ENCODE results near the gene MNAT1. TPM values are rescaled to one million over a fixed set of nuclear protein-coding genes. Genes with fewer than 3 reads are reported as not detected.

Gene MNAT1
- total RNA-seq, 1 donor from 2014 or later, result 114 TPM

GRCh38 chr14:60732840-60733483, 1.6 kb upstream of the MNAT1 start:
- H3K36me3 ChIP-seq, result no peaks in the 10 kb centered on the region
- Mint-ChIP-seq H3K4me1 (peaks cover 17% of the 10 kb centered on the region), H3K27ac (no peak overlapping the region), H3K27me3 (ENCODE audit: insufficient read depth, low read depth) (no peaks in the 10 kb centered on the region), H3K9me3 (no peaks in the 10 kb centered on the region), H3K36me3 (no peaks in the 10 kb centered on the region), H3K4me3 (no peak overlapping the region)
- H3K27me3 ChIP-seq, result peaks cover 10% of the 10 kb centered on the region
- H3K79me2 ChIP-seq (ENCODE audit: low read depth), result peaks cover 34% of the 10 kb centered on the region
- H3F3A ChIP-seq (ENCODE audit: low read depth), result peaks cover 6% of the 10 kb centered on the region
- peaks cover 11% of the 10 kb centered on the region for H3K4me1 ChIP-seq
- DNase-seq (ENCODE audit: low spot score), result no peak
- TF ChIP-seq EZH2phosphoT487 (IDR thresholded peaks at IDR 0.05) (no peak), EZH2 (IDR thresholded peaks at IDR 0.05) (no peak)
- no peak overlapping the region for H3K4me2 ChIP-seq
- H3K9ac ChIP-seq, result no peak overlapping the region
- no peak overlapping the region for H3K4me3 ChIP-seq
- H3K9me3 ChIP-seq (ENCODE audit: low read depth), result no peaks in the 10 kb centered on the region
- H3K27ac ChIP-seq, result no peak overlapping the region
- peaks cover 10% of the 10 kb centered on the region for H4K20me1 ChIP-seq (ENCODE audit: low read depth)
- H2AFZ ChIP-seq (replicated peaks), result no peak overlapping the region

- peak overlapping the region; percentile 100 for H3K4me3 Mint-ChIP-seq
- H2AFZ ChIP-seq (replicated peaks), result peak overlapping the region; percentile 96
- DNase-seq (ENCODE audit: low spot score), result peak; percentile 7
- H3K4me1 ChIP-seq, result peaks cover 11% of the 10 kb centered on the region
- peak overlapping the region; percentile 92 for H3K9ac ChIP-seq
- H3F3A ChIP-seq (ENCODE audit: low read depth), result peaks cover 6% of the 10 kb centered on the region
- H3K27ac Mint-ChIP-seq, result peak overlapping the region; percentile 98
- peak overlapping the region; percentile 97 for H3K4me2 ChIP-seq
- no peak overlapping the region for H3K27ac ChIP-seq
- no peaks in the 10 kb centered on the region for H3K9me3 ChIP-seq (ENCODE audit: low read depth)
- H3K36me3 Mint-ChIP-seq, result no peaks in the 10 kb centered on the region
- peaks cover 10% of the 10 kb centered on the region for H3K27me3 ChIP-seq
- no peaks in the 10 kb centered on the region for H3K36me3 ChIP-seq
- peaks cover 23% of the 10 kb centered on the region for H4K20me1 ChIP-seq (ENCODE audit: low read depth)
- peaks cover 17% of the 10 kb centered on the region for H3K4me1 Mint-ChIP-seq
- peaks cover 58% of the 10 kb centered on the region for H3K79me2 ChIP-seq (ENCODE audit: low read depth)
- no peak for TF ChIP-seq CTCF (IDR thresholded peaks at IDR 0.05)
- TF ChIP-seq EZH2phosphoT487 (IDR thresholded peaks at IDR 0.05), result no peak
- no peak for TF ChIP-seq EZH2 (IDR thresholded peaks at IDR 0.05)
- no peaks in the 10 kb centered on the region for H3K27me3 Mint-ChIP-seq (ENCODE audit: insufficient read depth, low read depth)
- H3K9me3 Mint-ChIP-seq, result no peaks in the 10 kb centered on the region
- peak overlapping the region; percentile 88 for H3K4me3 ChIP-seq
These were observed 855 bp downstream of the MNAT1 start for GRCh38 chr14:60735416-60735815.

- H3K4me2 ChIP-seq, result peak overlapping the region; percentile 97
- peak overlapping the region; percentile 100 for H3K4me3 Mint-ChIP-seq
- no peak overlapping the region for H2AFZ ChIP-seq (replicated peaks)
- peaks cover 23% of the 10 kb centered on the region for H4K20me1 ChIP-seq (ENCODE audit: low read depth)
- peak overlapping the region; percentile 7 for H3K27ac ChIP-seq
- H3K4me3 ChIP-seq, result peak overlapping the region; percentile 88
- H3K27ac Mint-ChIP-seq, result no peak overlapping the region
- no peaks in the 10 kb centered on the region for H3K36me3 Mint-ChIP-seq
- H3K9me3 Mint-ChIP-seq, result no peaks in the 10 kb centered on the region
- TF ChIP-seq EZH2 (IDR thresholded peaks at IDR 0.05) (no peak), CTCF (IDR thresholded peaks at IDR 0.05) (no peak), EZH2phosphoT487 (IDR thresholded peaks at IDR 0.05) (no peak)
- peak; percentile 46 for DNase-seq (ENCODE audit: low spot score)
- H3K9ac ChIP-seq, result no peak overlapping the region
- H3K4me1 Mint-ChIP-seq, result peaks cover 17% of the 10 kb centered on the region
- peaks cover 6% of the 10 kb centered on the region for H3F3A ChIP-seq (ENCODE audit: low read depth)
- H3K27me3 ChIP-seq, result peaks cover 10% of the 10 kb centered on the region
- H3K79me2 ChIP-seq (ENCODE audit: low read depth), result peaks cover 69% of the 10 kb centered on the region
- H3K27me3 Mint-ChIP-seq (ENCODE audit: insufficient read depth, low read depth), result no peaks in the 10 kb centered on the region
- H3K4me1 ChIP-seq, result peaks cover 11% of the 10 kb centered on the region
- H3K9me3 ChIP-seq (ENCODE audit: low read depth), result no peaks in the 10 kb centered on the region
- no peaks in the 10 kb centered on the region for H3K36me3 ChIP-seq
These were observed 1.9 kb downstream of the MNAT1 start for GRCh38 chr14:60736494-60736893.

- peaks cover 94% of the 10 kb centered on the region for H3K79me2 ChIP-seq (ENCODE audit: low read depth)
- no peaks in the 10 kb centered on the region for H3K27me3 Mint-ChIP-seq (ENCODE audit: insufficient read depth, low read depth)
- H3K4me1 Mint-ChIP-seq, result peaks cover 17% of the 10 kb centered on the region
- no peak overlapping the region for H3K9ac ChIP-seq
- H3K36me3 ChIP-seq, result no peaks in the 10 kb centered on the region
- H3K27ac ChIP-seq, result no peak overlapping the region
- H3F3A ChIP-seq (ENCODE audit: low read depth), result peaks cover 6% of the 10 kb centered on the region
- no peak overlapping the region for H3K4me3 Mint-ChIP-seq
- no peaks in the 10 kb centered on the region for H3K9me3 ChIP-seq (ENCODE audit: low read depth)
- peaks cover 7% of the 10 kb centered on the region for H3K9me3 Mint-ChIP-seq
- no peaks in the 10 kb centered on the region for H3K27me3 ChIP-seq
- H3K4me2 ChIP-seq, result no peak overlapping the region
- H3K4me1 ChIP-seq, result peaks cover 11% of the 10 kb centered on the region
- DNase-seq (ENCODE audit: low spot score), result no peak
- no peak overlapping the region for H3K27ac Mint-ChIP-seq
- H2AFZ ChIP-seq (replicated peaks), result no peak overlapping the region
- H3K36me3 Mint-ChIP-seq, result peaks cover 9% of the 10 kb centered on the region
- H3K4me3 ChIP-seq, result no peak overlapping the region
- peaks cover 36% of the 10 kb centered on the region for H4K20me1 ChIP-seq (ENCODE audit: low read depth)
- TF ChIP-seq EZH2phosphoT487 (IDR thresholded peaks at IDR 0.05), result no peak
- TF ChIP-seq CTCF (IDR thresholded peaks at IDR 0.05), result no peak
- TF ChIP-seq EZH2 (IDR thresholded peaks at IDR 0.05), result no peak
These were observed 4.4 kb downstream of the MNAT1 start for GRCh38 chr14:60738843-60739508.

All from neural progenitor cell (in vitro differentiated cells).